HG03103 (cell line): ENCODE results near the gene EIF6.

ENCODE experiments used
- ATAC-seq: cut with Tn5 transposase; IDR thresholded peaks from one replicate; pipeline ENCODE4 v1.9.1; 2021; ENCODE audit warnings: low read depth; ENCODE audit not compliant: unreplicated experiment

Gene EIF6

GRCh38 chr20:35232575-35232974, 52.0 kb downstream of the EIF6 start:
- no peak for ATAC-seq
